Stimulated activated CD8-positive, alpha-beta memory T cell treated with anti-CD3 and anti-CD28 coated beads, Interleukin-12 subunit alpha, Interleukin-12 subunit beta, amount 100 ng/mL, for 1 hour (primary cell): ENCODE data around the gene BIN1.
"Not testable (repeated sequence)": the region's sequence is repeated elsewhere in the genome, so short reads cannot be mapped to it uniquely, and the experiment has no call there.

ENCODE experiments used
- DNase-seq: peaks from one replicate; pipeline ENCODE4 v3.0.0-alpha.2; 2020; ENCODE audit warnings: low read depth

The BIN1 gene

DNA sequence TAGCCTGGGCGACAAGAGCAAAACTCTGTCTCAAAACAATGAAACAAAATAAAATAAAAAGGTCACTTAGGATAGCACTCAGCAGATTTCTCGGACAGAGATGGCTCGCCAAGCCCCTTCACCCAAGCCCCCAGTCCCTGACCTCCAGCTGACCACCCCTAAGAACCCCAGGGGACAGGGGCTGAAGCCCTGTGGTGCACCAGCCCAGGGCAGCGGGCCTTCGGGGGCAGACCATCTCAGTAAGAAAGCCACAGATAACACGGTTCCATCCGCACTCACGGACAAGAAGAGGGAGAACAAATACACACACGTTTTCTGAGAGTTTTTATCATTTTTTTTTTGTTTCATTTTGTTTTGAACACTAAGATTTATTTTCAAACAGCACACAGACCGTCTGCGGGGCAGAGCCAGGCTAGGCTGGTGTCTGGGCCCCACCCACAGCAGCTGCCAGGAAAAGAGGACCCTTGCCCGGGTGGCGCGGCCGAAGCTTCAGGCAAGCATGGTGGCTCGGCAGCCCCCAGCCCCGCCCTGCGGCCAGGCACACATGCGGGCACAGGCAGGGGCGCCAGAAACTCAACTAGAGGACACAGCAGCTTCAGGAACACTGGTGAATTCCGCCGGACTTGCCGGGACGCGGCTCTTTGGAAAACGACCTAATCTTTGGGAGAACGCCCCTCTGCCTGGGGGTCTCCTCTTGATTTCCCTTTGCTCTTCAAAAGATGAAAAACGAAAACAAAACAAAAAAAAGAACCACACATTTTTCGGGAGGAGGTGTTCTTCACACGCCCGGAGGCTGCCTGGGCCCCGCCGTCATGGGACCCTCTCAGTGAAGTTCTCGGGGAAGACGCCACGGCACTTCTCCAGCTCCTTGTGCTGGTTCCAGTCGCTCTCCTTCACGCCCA, 59.0 kb downstream of the BIN1 start:
- DNase-seq, result no peak

DNA sequence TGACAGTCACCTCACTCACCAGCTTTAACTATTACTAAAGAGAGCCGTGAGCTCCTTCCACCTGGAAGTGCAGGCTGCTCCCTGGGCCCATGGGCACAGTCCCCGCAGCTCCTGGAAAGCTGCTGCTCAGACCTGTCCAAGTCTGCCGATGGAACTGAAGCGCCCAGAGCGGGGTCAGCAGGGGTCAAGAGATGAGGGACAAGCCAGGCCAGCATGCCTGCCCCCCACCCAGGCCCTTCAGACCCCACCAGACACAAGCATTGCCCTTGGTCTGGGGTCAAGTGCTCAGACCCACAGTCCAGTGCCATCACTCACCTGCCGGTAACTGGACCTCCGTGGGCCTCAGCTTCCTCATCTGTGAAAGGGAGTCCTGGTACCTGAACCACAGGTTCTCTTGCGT, 59.9 kb downstream of the BIN1 start:
- DNase-seq, result no peak

GRCh38 chr2:127046579-127046978, 60.4 kb downstream of the BIN1 start:
- DNase-seq, result no peak

DNA sequence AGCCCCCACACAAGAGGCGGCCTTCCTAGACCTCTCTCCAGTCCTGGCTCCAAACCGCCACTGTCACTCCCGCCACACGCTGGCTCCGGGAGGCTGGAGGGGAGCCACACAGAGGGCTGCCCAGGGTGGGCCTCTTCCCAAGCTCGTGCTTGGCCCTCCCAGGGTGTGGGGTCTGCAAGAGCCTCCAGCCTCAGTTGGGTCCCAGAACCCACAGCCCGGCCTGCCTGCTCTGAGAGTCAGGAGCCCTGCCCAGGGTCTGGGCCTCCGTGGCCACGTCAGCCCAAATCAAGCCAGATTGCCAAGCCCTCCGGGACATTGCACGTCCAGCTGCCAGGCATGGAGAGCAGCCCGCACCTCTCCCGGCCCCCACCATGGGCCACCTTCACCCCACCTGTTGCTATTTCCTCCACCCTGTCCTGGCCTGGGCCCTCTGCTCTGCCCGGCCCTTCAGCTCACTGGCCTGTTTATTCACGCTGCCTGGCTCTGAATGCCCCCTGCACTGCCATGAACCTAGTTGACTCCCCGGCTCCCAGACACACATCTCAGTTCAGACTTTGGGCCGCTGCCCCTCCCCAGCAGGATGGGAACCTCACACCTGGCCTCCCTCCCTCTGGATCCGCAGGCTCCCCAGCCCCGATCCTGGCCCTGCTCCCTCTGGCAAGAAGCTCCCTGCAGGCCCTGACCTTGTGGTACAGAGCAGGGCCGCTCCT, 61.0 kb downstream of the BIN1 start:
- no peak for DNase-seq

GRCh38 chr2:127044977-127045661, 61.8 kb downstream of the BIN1 start:
- DNase-seq, result no peak

- DNase-seq, result no peak
Observed at GRCh38 chr2:127044165-127044718, 62.7 kb downstream of the BIN1 start.

DNA sequence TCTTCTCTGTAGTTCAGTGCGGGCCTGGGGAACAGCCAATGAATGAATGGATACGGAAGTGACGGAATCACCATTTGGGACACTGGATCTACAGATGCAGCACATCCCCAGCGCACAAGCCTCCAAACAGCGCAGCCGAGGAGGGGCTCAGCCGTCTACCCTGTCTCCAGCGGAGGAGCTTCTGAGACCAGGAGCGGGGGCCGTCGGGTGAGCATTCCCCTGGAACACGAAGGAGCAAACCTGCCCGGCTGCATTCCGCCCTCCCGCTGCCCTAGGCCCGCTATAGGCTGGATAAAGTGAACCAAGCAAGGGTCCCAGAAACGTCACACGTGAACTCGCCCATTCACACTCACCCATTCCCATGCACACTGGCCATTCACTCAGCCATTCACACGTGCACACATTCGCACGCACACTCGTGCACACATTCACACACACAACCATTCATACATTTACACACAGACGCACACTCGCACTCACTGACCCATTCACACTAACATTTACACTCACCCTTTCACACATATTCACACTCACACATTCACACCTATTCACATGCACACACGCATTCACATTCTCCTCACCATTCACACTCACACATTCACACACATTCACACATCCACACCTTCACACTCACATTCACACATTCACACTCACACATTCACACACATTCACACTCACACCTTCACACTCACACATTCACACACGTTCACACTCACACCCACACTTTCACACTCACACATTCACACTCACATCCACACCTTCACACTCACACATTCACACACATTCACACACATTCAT, 63.4 kb downstream of the BIN1 start:
- DNase-seq, result no peak

DNA sequence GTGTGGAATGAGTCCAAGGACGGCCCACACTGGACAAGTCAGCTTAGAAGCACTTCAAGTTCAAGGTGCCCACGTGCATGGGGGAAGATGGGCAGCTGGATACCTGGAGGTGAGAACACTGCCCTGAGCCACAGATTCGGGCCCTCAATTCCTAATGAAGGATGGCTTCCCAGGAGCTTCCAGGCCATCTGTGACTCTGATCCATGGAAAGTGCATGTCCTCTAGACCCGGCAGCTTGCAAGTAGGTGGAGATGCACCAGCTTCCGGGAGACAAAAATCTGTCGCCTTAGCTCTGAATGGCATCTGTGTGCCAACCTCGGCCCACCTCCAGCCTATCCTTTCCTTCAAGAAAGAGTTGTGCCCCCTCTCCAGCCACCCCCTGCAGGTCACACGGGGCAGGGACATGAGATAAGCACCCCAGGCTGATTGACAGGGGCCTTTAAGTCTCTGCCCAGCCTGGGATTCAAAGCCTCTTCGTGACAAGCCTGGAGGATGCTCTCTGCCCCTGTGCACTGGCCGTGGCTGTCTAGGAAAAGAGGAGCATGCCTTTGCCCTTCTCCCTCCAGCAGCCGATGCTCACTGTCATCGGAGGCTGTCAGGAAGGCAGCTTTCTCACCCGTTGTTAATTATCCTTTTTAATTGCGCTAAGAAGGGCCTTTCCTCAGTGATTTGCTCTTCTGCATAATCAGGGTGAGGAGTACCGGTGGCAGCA, 65.5 kb downstream of the BIN1 start:
- DNase-seq, result no peak

DNA sequence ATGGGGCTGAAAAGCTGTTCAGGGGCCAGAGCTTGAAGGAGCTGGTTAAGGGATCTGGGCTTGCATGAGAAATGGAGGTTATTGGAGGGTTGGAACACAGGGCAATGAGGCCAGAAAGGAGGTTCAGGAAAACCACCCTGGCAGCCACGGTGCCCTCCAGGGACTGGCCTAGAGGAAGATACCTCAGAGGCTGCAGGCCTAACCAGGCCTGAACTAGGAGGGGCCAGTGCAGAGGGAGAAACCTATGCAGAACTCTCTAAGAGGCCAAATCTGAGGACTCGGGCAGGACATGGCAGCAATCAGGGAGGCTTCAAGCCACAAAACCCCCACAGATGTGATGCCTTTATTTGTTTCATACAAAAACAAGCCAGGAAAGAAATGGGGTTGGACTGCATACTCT, 66.8 kb downstream of the BIN1 start:
- DNase-seq, result no peak

GRCh38 chr2:127039387-127040031, 67.4 kb downstream of the BIN1 start:
- no peak for DNase-seq

DNA sequence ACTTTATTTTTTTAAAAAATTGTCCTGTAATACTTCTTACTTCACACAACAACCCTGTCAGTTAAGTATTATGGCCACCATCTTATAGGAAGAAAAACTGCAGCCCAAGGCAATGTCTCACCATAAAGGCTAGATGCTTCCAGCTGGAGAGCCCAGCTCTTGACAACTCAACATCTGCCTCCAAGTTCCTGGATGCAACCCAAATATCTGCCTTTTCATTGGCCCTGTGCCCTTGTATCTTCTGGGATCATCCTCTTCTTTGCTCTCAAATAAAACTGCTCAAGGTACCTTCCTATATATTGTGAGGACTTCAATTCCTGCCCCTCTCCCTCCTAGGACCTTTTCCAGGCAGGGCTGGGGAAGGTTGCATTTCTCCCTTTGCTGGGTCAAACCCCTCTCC, 69.5 kb downstream of the BIN1 start:
- DNase-seq, result no peak

DNA sequence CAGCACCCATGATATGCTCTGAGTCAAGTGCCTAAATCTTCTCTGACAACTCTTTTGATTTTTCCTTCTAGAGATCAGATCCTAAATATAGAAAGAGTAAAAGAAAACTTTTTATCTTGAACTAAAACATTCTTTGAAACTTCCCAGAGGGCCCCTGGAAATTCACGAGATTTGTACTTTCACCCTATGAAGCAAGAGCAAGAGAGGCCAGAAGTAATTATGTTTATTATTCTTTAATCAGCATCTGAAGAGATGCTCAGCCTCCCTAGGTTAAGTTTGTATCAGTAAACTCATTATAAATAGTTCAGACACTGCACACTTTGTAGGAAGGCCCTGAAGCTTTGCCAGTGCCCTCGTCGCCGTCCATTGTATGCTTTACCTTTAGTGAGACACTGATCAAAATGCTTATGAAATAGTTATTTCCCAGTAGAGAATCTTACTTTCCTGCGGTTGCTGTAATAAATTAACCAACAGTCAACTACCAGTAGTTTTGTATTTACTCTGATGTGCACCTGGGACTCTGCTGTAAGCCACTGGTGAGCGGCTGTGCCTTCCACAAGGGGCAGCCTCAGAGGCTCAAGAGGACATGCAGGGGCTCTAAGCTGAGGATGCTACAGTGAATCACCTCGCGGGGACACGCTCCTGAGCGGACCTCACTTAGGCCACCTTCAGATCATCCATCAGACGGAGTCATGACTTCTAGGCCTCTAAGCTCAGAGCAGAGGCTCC, 71.9 kb downstream of the BIN1 start:
- DNase-seq, result no peak

DNA sequence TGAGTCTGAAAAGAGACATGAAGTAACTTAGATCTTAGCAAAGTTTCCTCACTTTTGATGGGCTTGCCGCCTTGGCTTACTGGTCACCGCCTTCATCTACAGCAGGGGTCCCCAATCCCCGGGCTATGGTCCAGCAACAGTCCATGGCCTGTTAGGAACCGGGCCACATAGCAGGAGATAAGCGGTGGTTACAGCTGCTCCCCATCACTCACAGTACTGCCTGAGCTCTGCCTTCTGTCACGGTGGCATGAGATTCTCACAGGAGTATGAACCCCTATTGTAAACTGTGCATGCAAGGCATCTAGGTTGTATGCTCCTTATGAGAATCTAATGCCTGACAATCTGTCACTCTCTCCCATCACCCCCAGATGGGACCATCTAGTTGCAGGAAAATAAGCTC, 72.9 kb downstream of the BIN1 start:
- no peak for DNase-seq

DNA sequence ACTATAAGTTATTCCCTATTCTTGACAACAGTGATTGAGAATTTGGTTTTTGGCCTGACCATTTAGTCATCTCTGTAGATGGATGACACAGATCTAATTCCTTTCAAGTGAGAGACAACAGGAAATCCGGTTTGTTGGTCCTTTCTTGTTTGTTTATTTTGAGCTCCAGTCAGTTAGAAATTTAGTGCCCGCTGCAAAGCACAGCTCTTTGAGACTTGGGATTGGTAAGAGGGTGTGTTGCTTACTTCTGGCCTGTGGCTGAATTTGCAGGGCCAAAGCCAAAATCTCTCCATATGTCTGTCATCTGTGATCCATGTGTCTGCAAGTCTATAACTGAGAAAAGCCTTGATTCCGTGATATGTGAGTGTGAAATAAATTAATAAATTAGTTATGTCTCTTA, 74.3 kb downstream of the BIN1 start:
- no peak for DNase-seq

- no peak for DNase-seq
Observed at GRCh38 chr2:127029350-127030051, 77.5 kb downstream of the BIN1 start.

- not testable (repeated sequence) for DNase-seq
Observed at GRCh38 chr2:127028745-127029144, 78.2 kb downstream of the BIN1 start.

GRCh38 chr2:127027715-127028114, 79.2 kb downstream of the BIN1 start:
- no peak for DNase-seq

GRCh38 chr2:127025359-127026166, 81.4 kb downstream of the BIN1 start:
- peak; percentile 50 for DNase-seq
